GM23248 (cell line): Measurements from ENCODE around the gene IGF1R.

ENCODE experiments used
- EZH2 ChIP-seq: fragments of 200-600 bp; sonication (generic); IDR thresholded peaks from 2 replicates; pipeline ENCODE4 v1.6.1; 2018; ENCODE audit warnings: antibody characterized with exemption, mild to moderate bottlenecking; ENCODE audit not compliant: insufficient read depth, poor library complexity, severe bottlenecking
- EZH2phosphoT487 ChIP-seq: fragments of 200-600 bp; sonication (generic); IDR thresholded peaks from 2 replicates; pipeline ENCODE4 v1.6.1; 2018; ENCODE audit warnings: antibody characterized with exemption, moderate library complexity, mild to moderate bottlenecking, low read depth; ENCODE audit not compliant: insufficient read depth

DNA sequence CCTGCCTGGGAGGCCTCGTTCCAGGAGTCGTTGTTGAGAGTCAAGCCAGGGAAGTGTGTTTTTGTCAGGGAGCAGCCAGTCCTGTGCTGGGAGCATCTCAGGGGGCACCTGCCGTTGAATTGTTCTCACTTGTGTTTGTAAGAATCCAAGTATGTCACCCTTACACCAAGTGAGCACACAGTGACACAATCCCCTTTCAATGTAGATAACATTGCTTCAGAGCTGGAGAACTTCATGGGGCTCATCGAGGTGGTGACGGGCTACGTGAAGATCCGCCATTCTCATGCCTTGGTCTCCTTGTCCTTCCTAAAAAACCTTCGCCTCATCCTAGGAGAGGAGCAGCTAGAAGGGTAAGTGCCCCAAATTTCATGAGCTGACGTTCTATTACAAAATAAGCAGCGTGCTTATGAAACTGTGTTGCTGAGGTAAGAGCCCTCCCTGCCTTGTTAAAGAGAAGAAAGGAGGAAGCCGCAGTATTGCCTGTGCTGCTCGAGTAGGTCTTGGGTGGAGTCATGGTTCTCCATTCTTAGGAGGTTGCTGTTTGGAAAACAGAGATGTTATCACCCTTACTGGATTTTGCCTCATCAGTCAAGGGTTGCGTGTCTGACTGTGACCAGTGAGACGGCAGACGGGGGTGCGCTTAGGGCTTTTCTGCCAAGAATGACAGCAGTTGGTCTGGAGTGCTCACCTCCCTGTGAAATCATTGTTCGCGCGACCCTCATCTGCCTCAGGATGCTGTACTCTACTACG, 251.1 kb downstream of the IGF1R start:
- TF ChIP-seq EZH2phosphoT487 (no peak), EZH2 (no peak)
